LNCaP clone FGC (cell line): ENCODE measurements around the gene ESRRG.

Experiments used
- DNase-seq: peaks from one replicate; pipeline ENCODE4 v3.0.0-alpha.2; 2011; ENCODE audit warnings: low read depth
- H3K4me3 ChIP-seq: 2 replicates; pipeline ENCODE4 v1.5.1; 2011; ENCODE audit warnings: mild to moderate bottlenecking, low read depth, low read length, control low read depth
- CTCF ChIP-seq: IDR thresholded peaks from 2 replicates; pipeline ENCODE4 v1.5.1; 2012; ENCODE audit warnings: mild to moderate bottlenecking; ENCODE audit not compliant: control insufficient read depth, insufficient read depth; ENCODE audit errors: extremely low read depth

The ESRRG gene

GRCh38 chr1:216483672-216484401 lies 239.4 kb downstream of the ESRRG start:
- no peak for DNase-seq
- no peak overlapping the region for H3K4me3 ChIP-seq
- no peak for TF ChIP-seq CTCF

DNA sequence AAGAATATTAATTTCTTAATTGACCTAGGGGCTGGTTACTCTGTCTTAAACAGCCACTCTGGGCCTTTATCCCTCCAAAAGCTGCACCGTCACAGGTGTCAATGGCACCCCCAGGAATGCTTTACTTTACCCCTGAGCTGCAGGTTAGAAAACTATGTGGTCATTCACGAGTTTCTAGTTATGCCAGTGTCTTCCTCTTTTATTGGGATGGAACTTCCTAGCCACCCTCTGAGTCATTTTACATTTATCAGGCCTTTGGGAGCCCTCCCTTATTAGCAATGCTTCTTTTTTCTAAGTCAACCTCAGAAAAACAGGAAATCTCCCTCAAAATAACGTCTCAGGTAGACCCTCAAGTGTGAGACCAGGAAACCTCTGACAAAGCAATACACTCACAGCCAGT lies 240.6 kb downstream of the ESRRG start:
- no peak overlapping the region for H3K4me3 ChIP-seq
- DNase-seq, result no peak
- TF ChIP-seq CTCF, result no peak

- TF ChIP-seq CTCF, result no peak
- DNase-seq, result no peak
- H3K4me3 ChIP-seq, result no peak overlapping the region
Measured at GRCh38 chr1:216478238-216478637, 245.0 kb downstream of the ESRRG start.

- no peak for TF ChIP-seq CTCF
- H3K4me3 ChIP-seq, result no peak overlapping the region
- DNase-seq, result no peak
Measured at GRCh38 chr1:216476341-216476740, 246.9 kb downstream of the ESRRG start.

- H3K4me3 ChIP-seq, result no peak overlapping the region
- DNase-seq, result no peak
- TF ChIP-seq CTCF, result no peak
Measured at GRCh38 chr1:216475659-216476276, 247.5 kb downstream of the ESRRG start.

DNA sequence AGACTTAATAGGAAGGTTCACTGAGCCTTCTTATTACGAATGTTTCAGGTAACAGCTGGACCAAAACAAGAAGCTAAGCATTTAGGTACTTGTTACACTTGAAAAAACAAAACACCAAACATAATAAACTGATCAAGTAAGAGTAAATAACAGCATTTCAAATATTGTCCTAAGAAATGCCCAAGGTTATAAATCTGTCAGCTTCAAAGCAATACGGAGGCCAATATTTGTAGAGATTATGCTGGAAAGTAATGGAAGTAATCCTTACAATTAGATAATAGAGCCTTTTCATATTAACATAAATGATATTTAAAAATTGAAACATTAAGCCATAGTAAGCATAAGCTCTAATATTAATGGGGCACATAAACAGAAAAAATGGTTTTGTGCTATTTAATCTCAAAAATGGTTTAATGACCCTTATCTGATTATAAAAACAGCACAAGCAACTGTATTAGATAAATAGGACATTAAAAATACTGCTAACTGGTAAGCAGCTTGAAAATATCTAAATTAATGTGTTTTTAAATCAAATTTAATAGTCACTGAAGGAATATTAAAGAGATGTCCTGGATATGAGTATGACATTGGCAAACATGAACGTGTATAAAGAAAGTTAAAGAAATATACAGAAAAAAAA lies 256.9 kb downstream of the ESRRG start:
- DNase-seq, result no peak
- H3K4me3 ChIP-seq, result no peak overlapping the region
- no peak for TF ChIP-seq CTCF

GRCh38 chr1:216464489-216464888 lies 258.7 kb downstream of the ESRRG start:
- no peak for TF ChIP-seq CTCF
- no peak for DNase-seq
- H3K4me3 ChIP-seq, result no peak overlapping the region
